ENCODE results near the gene CANT1.

DNA sequence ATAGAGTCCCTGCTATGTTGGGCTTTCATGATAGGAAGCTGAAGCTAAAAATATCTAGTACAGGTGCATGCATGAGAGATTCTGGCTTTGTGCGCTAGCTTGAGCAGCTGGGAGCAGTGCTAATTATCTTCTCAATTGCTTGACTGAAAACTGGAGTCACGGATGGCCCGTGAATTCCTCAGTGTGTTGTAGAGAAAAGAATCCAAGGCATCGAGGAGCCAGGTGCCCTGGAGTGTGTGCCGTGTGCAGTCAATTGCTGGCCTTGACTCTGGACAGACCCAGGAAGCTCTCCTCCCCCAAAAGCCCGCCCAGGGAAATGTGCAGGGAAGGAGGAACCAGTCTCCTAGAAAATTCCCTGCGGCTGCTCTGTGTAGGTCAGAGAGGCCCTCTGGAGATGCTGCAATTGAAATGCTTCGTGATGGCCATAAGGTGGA, 44.1 kb downstream of the CANT1 start:
- no peak for TF ChIP-seq POLR2AphosphoS5 (IDR thresholded peaks at IDR 0.05; ENCODE audit: low read depth, low read length)
- TF ChIP-seq TAF1 (IDR thresholded peaks at IDR 0.05; ENCODE audit: borderline replicate concordance, insufficient read depth, low read length): no peak
- no peak for TF ChIP-seq SIN3A (IDR thresholded peaks at IDR 0.05; ENCODE audit: borderline replicate concordance, insufficient read depth, low read length)
